CD4-positive, alpha-beta T cell (primary cell): ENCODE measurements around the gene RIN3. TPM values are rescaled to one million over a fixed set of nuclear protein-coding genes. Genes with fewer than 3 reads are reported as not detected.

Experiments
- ATAC-seq: fragments of 200-7000 bp; cut with Tn5 transposase; one replicate; pipeline ENCODE4 v1.10.0; 2022; ENCODE audit warnings: mild to moderate bottlenecking; ENCODE audit not compliant: poor library complexity
- CTCF ChIA-PET: fragments of 350-600 bp; sonication (Branson Sonifier 250); formaldehyde crosslinking; loops from one replicate; lab custom pipeline; 2021; ENCODE audit warnings: antibody characterized with exemption, inconsistent platforms; lab: Charles Lee
- POLR2A ChIA-PET: fragments of 350-600 bp; sonication (Branson Sonifier 250); formaldehyde crosslinking; loops from one replicate; lab custom pipeline; 2021; ENCODE audit warnings: antibody characterized with exemption, inconsistent platforms; lab: Charles Lee
- DNase-seq, 14 experiments: peaks; one replicate each; pipeline ENCODE4 v3.0.0-alpha.2; 2013 to 2020; ENCODE audit warnings: mixed read lengths in 2 of 14
- H3K27ac ChIP-seq, 2 donors: one replicate each; pipeline versions ENCODE4 v1.5.1 to v1.7.0; 2013; ENCODE audit warnings: low read length in 2 of 2, low read depth in 1 of 2, mild to moderate bottlenecking in 1 of 2
- H3K27me3 ChIP-seq, 2 experiments: 1 replicate in 1 of 2; 2 replicates in 1 of 2; pipeline versions ENCODE4 v1.6.1 to v1.7.0; 2013; ENCODE audit warnings: low read length in 2 of 2, control low read depth in 1 of 2, mild to moderate bottlenecking in 1 of 2, moderate library complexity in 1 of 2; ENCODE audit not compliant: insufficient read depth in 2 of 2, control insufficient read depth in 1 of 2
- H3K36me3 ChIP-seq: one replicate; pipeline ENCODE4 v1.6.1; 2013; ENCODE audit warnings: low read length, control low read depth; ENCODE audit not compliant: insufficient read depth
- H3K4me1 ChIP-seq: one replicate; pipeline ENCODE4 v1.6.1; 2013; ENCODE audit warnings: low read length, control low read depth; ENCODE audit not compliant: insufficient read depth
- H3K4me3 ChIP-seq: one replicate; pipeline ENCODE4 v1.5.1; 2013; ENCODE audit warnings: mild to moderate bottlenecking, low read length, moderate library complexity
- H3K9me3 ChIP-seq, 2 experiments: 1 replicate in 1 of 2; 2 replicates in 1 of 2; pipeline versions ENCODE4 v1.6.1 to v1.7.0; 2013; ENCODE audit warnings: low read length in 2 of 2, mild to moderate bottlenecking in 2 of 2, control low read depth in 1 of 2, moderate library complexity in 1 of 2; ENCODE audit not compliant: control insufficient read depth in 1 of 2, insufficient read depth in 1 of 2
- H3K27ac Mint-ChIP-seq: one replicate; pipeline ENCODE4 v1.8.0; 2020; ENCODE audit warnings: mixed read lengths
- H3K27me3 Mint-ChIP-seq: one replicate; pipeline ENCODE4 v1.8.0; 2021; ENCODE audit warnings: mixed read lengths
- H3K36me3 Mint-ChIP-seq: one replicate; pipeline ENCODE4 v1.8.0; 2021; ENCODE audit warnings: low read depth, mixed read lengths
- H3K4me1 Mint-ChIP-seq: one replicate; pipeline ENCODE4 v1.8.0; 2021; ENCODE audit warnings: low read depth, mixed read lengths
- H3K4me3 Mint-ChIP-seq: one replicate; pipeline ENCODE4 v1.8.0; 2020; ENCODE audit warnings: mild to moderate bottlenecking, mixed read lengths
- H3K9me3 Mint-ChIP-seq: one replicate; pipeline ENCODE4 v1.8.0; 2020; ENCODE audit warnings: mixed read lengths
- intact Hi-C, 2 experiments: fragments of 100-400 bp; cut with DNase I in 1 of 2; cut with micrococcal nuclease in 1 of 2; formaldehyde crosslinking; loops; one replicate each; pipeline versions ENCODE4 v1.15.1 to v1.9.0; 2023 to 2025; cut with DNase I, micrococcal nuclease
- total RNA-seq, 174 experiments: library from RNA in 2 of 174; stranded (reverse) in 2 of 174; gene quantifications; one replicate each; pipeline ENCODE4 v1.2.3 and lab custom pipeline; 2021 to 2026
- TF ChIP-seq, protein P1 (sequence below): fragments of 200-600 bp; IDR thresholded peaks from one replicate; pipeline ENCODE4 v1.8.0; 2022; ENCODE audit warnings: antibody characterized with exemption, mild to moderate bottlenecking

Gene RIN3
- total RNA-seq, 2 experiments from 2014 or later: 67.9 to 72.2 TPM

DNA sequence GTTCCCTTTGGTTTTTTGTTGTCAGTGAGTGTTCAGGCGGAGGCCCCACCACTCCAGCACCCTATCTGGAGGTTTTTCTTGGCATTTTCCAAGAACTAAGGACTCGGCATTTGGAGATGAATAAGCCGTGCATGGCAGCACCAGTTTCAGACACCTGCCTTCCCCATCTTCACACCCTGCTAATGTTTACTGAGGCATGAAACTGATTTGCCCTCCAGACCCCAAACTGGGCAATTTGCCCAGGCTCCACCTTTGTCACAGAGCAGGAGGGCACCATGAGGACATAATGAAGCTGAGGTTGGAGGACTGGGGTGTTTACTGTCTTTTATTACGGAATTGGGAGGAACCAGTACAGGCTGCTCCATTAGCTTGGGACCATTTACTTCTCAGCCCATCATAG, 121.5 kb downstream of the RIN3 start:
- no peaks in the 10 kb centered on the region for H3K9me3 Mint-ChIP-seq
- H3K4me1 ChIP-seq: peaks cover 8% of the 10 kb centered on the region
- intact Hi-C loops: no loop called here
- ChIA-PET CTCF (interaction anchor here (1.2 kb wide), 1 partner anchor 22 kb away, joined by 4 read pairs; no protein-coding TSS in a partner anchor), POLR2A (interaction anchor here (0.6 to 1.1 kb wide), 2 partner anchors 16 to 476 kb away, joined by 3 read pairs; no protein-coding TSS in a partner anchor)
- H3K27ac ChIP-seq: no peak overlapping the region
- TF ChIP-seq, protein P1, sequence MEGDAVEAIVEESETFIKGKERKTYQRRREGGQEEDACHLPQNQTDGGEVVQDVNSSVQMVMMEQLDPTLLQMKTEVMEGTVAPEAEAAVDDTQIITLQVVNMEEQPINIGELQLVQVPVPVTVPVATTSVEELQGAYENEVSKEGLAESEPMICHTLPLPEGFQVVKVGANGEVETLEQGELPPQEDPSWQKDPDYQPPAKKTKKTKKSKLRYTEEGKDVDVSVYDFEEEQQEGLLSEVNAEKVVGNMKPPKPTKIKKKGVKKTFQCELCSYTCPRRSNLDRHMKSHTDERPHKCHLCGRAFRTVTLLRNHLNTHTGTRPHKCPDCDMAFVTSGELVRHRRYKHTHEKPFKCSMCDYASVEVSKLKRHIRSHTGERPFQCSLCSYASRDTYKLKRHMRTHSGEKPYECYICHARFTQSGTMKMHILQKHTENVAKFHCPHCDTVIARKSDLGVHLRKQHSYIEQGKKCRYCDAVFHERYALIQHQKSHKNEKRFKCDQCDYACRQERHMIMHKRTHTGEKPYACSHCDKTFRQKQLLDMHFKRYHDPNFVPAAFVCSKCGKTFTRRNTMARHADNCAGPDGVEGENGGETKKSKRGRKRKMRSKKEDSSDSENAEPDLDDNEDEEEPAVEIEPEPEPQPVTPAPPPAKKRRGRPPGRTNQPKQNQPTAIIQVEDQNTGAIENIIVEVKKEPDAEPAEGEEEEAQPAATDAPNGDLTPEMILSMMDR: no peak
- H3K4me1 Mint-ChIP-seq: peaks cover 18% of the 10 kb centered on the region
- H3K4me3 ChIP-seq: no peak overlapping the region
- H3K27ac Mint-ChIP-seq: no peak overlapping the region
- no peaks in the 10 kb centered on the region for H3K36me3 Mint-ChIP-seq
- no peaks in the 10 kb centered on the region for H3K36me3 ChIP-seq
- DNase-seq: no peak
- H3K27me3 ChIP-seq: no peaks in the 10 kb centered on the region
- H3K4me3 Mint-ChIP-seq: no peak overlapping the region
- ATAC-seq: no peak
- no peaks in the 10 kb centered on the region for H3K27me3 Mint-ChIP-seq
- H3K9me3 ChIP-seq: no peaks in the 10 kb centered on the region

DNA sequence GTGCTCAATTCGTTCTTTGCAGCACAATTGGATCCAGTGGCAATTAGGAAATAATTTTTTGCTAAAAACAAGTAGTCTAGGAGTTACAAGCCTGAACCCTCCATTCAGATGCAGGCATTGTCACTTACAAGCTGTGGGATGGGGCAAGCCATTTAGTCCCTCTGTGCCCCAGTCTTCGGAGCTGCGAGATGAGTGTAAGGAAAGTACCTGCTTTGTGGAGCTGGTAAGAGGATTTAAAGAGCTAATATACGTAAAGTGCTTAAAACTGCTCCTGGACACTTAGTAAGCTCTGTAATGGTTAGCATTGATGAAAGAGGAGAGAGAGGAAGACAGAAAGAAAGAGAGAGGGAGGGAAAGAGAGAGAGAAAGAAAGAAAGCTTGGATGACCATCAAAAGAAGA, 122.3 kb downstream of the RIN3 start:
- Histone ChIP-seq H3K4me3 (no peak overlapping the region), H3K27me3 (no peaks in the 10 kb centered on the region), H3K9me3 (no peaks in the 10 kb centered on the region), H3K4me1 (peaks cover 8% of the 10 kb centered on the region), H3K36me3 (no peaks in the 10 kb centered on the region), H3K27ac (no peak overlapping the region)
- no peaks in the 10 kb centered on the region for H3K36me3 Mint-ChIP-seq
- ATAC-seq: no peak
- no peak overlapping the region for H3K27ac Mint-ChIP-seq
- TF ChIP-seq, protein P1: no peak
- H3K4me3 Mint-ChIP-seq: no peak overlapping the region
- CTCF ChIA-PET: no interaction called here
- no peak for DNase-seq
- intact Hi-C loops: no loop called here
- no peaks in the 10 kb centered on the region for H3K9me3 Mint-ChIP-seq
- peaks cover 18% of the 10 kb centered on the region for H3K4me1 Mint-ChIP-seq
- POLR2A ChIA-PET: interaction anchor here (1.1 to 2.7 kb wide), 3 partner anchors 15 to 24 kb away, joined by 3 to 14 read pairs (median 4); no protein-coding TSS in a partner anchor
- H3K27me3 Mint-ChIP-seq: no peaks in the 10 kb centered on the region

DNA sequence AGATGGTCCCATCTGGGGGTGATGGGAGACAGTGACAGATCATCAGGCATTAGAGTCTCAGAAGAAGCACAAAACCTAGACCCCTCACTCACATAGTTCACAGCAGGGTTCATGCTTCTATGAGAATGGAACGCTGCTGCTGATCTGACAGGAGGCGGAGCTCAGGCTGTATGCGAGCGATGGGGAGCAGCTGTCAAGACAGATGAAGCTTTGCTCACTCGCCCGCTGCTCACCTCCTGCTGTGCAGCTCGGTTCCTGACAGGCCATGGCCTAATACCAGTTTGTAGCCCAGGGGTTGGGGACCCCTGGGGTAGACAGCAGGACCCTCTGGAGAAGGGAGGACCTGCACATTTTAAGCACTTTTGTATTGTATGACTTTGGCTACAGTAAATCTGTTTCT, 123.6 kb downstream of the RIN3 start:
- DNase-seq: no peak
- Histone ChIP-seq H3K36me3 (peaks cover 2% of the 10 kb centered on the region), H3K4me3 (no peak overlapping the region), H3K4me1 (peaks cover 8% of the 10 kb centered on the region), H3K27ac (no peak overlapping the region), H3K9me3 (no peaks in the 10 kb centered on the region), H3K27me3 (no peaks in the 10 kb centered on the region)
- Mint-ChIP-seq H3K36me3 (no peaks in the 10 kb centered on the region), H3K27ac (no peak overlapping the region), H3K9me3 (no peaks in the 10 kb centered on the region), H3K27me3 (no peaks in the 10 kb centered on the region), H3K4me1 (peaks cover 18% of the 10 kb centered on the region), H3K4me3 (no peak overlapping the region)
- POLR2A ChIA-PET: interaction anchor here (1.3 to 2.7 kb wide), 2 partner anchors 14 to 16 kb away, joined by 4 to 14 read pairs; no protein-coding TSS in a partner anchor
- intact Hi-C loops: no loop called here
- CTCF ChIA-PET: interaction anchor here (1.4 kb wide), 1 partner anchor 24 kb away, joined by 3 read pairs; no protein-coding TSS in a partner anchor
- TF ChIP-seq, protein P1: no peak
- ATAC-seq: no peak
